GM21717 (cell line): Measurements from ENCODE around the gene IFIT1.
"Not testable (repeated sequence)": the region's sequence is repeated elsewhere in the genome, so short reads cannot be mapped to it uniquely, and the experiment has no call there.

Source experiments
- ATAC-seq: cut with Tn5 transposase; IDR thresholded peaks from one replicate; pipeline ENCODE4 v1.9.1; 2021; ENCODE audit warnings: mild to moderate bottlenecking, moderate library complexity; ENCODE audit not compliant: unreplicated experiment

IFIT1 gene

GRCh38 chr10:89393898-89394297, 1.5 kb downstream of the IFIT1 start:
- no peak for ATAC-seq

- ATAC-seq: no peak
Observed at GRCh38 chr10:89395141-89395540, 2.7 kb downstream of the IFIT1 start.

GRCh38 chr10:89398003-89398749, 5.8 kb downstream of the IFIT1 start:
- no peak for ATAC-seq

GRCh38 chr10:89399956-89400355, 7.5 kb downstream of the IFIT1 start:
- ATAC-seq: no peak

GRCh38 chr10:89403043-89403442, 10.6 kb downstream of the IFIT1 start:
- no peak for ATAC-seq

GRCh38 chr10:89404104-89405047, 12.0 kb downstream of the IFIT1 start:
- ATAC-seq: no peak

GRCh38 chr10:89406178-89406577, 13.8 kb downstream of the IFIT1 start:
- ATAC-seq: not testable (repeated sequence)

GRCh38 chr10:89407792-89408191, 15.4 kb downstream of the IFIT1 start:
- ATAC-seq: not testable (repeated sequence)

- not testable (repeated sequence) for ATAC-seq
Observed at GRCh38 chr10:89409282-89409681, 16.9 kb downstream of the IFIT1 start.

GRCh38 chr10:89410551-89410950, 18.1 kb downstream of the IFIT1 start:
- not testable (repeated sequence) for ATAC-seq

- ATAC-seq: not testable (repeated sequence)
Observed at GRCh38 chr10:89411135-89411534, 18.7 kb downstream of the IFIT1 start.

- not testable (repeated sequence) for ATAC-seq
Observed at GRCh38 chr10:89412276-89412675, 19.9 kb downstream of the IFIT1 start.

GRCh38 chr10:89413398-89413912, 21.0 kb downstream of the IFIT1 start:
- ATAC-seq: no peak

GRCh38 chr10:89414146-89414878, 21.9 kb downstream of the IFIT1 start, which contains the start of gene IFIT5:
TSS of gene IFIT5 (plus strand) at chr10:89414568. CDS start at chr10:89414799, 231 bp downstream.
- ATAC-seq: peak; percentile 80

- peak; percentile 35 for ATAC-seq
Observed at GRCh38 chr10:89414879-89415821, 22.7 kb downstream of the IFIT1 start.

- no peak for ATAC-seq
Observed at GRCh38 chr10:89416465-89416864, 24.0 kb downstream of the IFIT1 start.

GRCh38 chr10:89419548-89419947, 27.1 kb downstream of the IFIT1 start:
- no peak for ATAC-seq

GRCh38 chr10:89421018-89421476, 28.6 kb downstream of the IFIT1 start:
- no peak for ATAC-seq

- ATAC-seq: no peak
Observed at GRCh38 chr10:89425000-89425399, 32.6 kb downstream of the IFIT1 start.
